IMR-90 (cell line): Measurements from ENCODE around the gene POU3F2. TPM values are rescaled to one million over a fixed set of nuclear protein-coding genes. Genes with fewer than 3 reads are reported as not detected.
A peak's percentile ranks its signal among the peaks of the same experiment; 100 is the strongest.

Source experiments
- ATAC-seq: fragments of 200-7000 bp; cut with Tn5 transposase; 2 replicates; pipeline ENCODE4 v1.9.1; 2020; ENCODE audit warnings: low read depth, mild to moderate bottlenecking, moderate library complexity
- BruUV-seq: library from RNA; stranded (reverse); fragments of 400-500 nt; replicated peaks from 2 replicates; lab custom pipeline; 2021; lab: Mats Ljungman, UMichigan
- CTCF ChIA-PET: fragments of 300-600 bp; formaldehyde crosslinking; extraction: SDS; loops from one replicate; lab custom pipeline; 2021; ENCODE audit warnings: antibody characterized with exemption; lab: Yijun Ruan, JAX
- POLR2A ChIA-PET: fragments of 300-600 bp; sonication (Branson Sonifier 250); formaldehyde crosslinking; loops from one replicate; lab custom pipeline; 2022; ENCODE audit warnings: antibody characterized with exemption; ENCODE audit not compliant: unreplicated experiment; lab: Charles Lee
- DNase-seq: peaks from one replicate; pipeline ENCODE4 v3.0.0; 2013
- H2AFZ ChIP-seq: replicated peaks from 2 replicates; pipeline ENCODE3; 2013; ENCODE audit warnings: low read length, mild to moderate bottlenecking; ENCODE audit not compliant: poor library complexity
- H2AK5ac ChIP-seq: 2 replicates; pipeline ENCODE4 v1.6.1; 2013; ENCODE audit warnings: low read depth, low read length, inconsistent platforms
- H2AK9ac ChIP-seq: replicated peaks from 2 replicates; pipeline ENCODE3; 2013; ENCODE audit warnings: mild to moderate bottlenecking, low read depth, low read length, moderate library complexity; ENCODE audit not compliant: poor library complexity
- H2BK120ac ChIP-seq: 2 replicates; pipeline ENCODE4 v1.6.1; 2013; ENCODE audit warnings: low read depth, low read length, inconsistent platforms
- H2BK15ac ChIP-seq: 3 replicates; pipeline ENCODE4 v1.6.1; 2013; ENCODE audit warnings: low read depth, low read length, inconsistent platforms
- H2BK20ac ChIP-seq: 2 replicates; pipeline ENCODE4 v1.6.1; 2013; ENCODE audit warnings: low read depth, mild to moderate bottlenecking, inconsistent platforms, low read length, moderate library complexity
- H2BK5ac ChIP-seq: 2 replicates; pipeline ENCODE4 v1.6.1; 2013; ENCODE audit warnings: mild to moderate bottlenecking, low read depth, low read length, inconsistent platforms; ENCODE audit not compliant: poor library complexity, severe bottlenecking
- H3K14ac ChIP-seq: replicated peaks from 2 replicates; pipeline ENCODE4 v1.6.1; 2013; ENCODE audit warnings: low read depth, low read length, inconsistent platforms
- H3K18ac ChIP-seq: 2 replicates; pipeline ENCODE4 v1.6.1; 2013; ENCODE audit warnings: low read depth, low read length, control low read depth
- H3K23ac ChIP-seq: 2 replicates; pipeline ENCODE4 v1.6.1; 2013; ENCODE audit warnings: low read depth, low read length, inconsistent platforms
- H3K27ac ChIP-seq: 2 replicates; pipeline ENCODE4 v1.5.1; 2013; ENCODE audit warnings: mild to moderate bottlenecking, control low read depth, low read length; ENCODE audit not compliant: insufficient read depth
- H3K27me3 ChIP-seq: 2 replicates; pipeline ENCODE4 v1.6.1; 2013; ENCODE audit warnings: low read length; ENCODE audit not compliant: control insufficient read depth, insufficient read depth
- H3K36me3 ChIP-seq: 2 replicates; pipeline ENCODE4 v1.6.1; 2013; ENCODE audit warnings: low read length, mixed read lengths; ENCODE audit not compliant: control insufficient read depth, insufficient read depth
- H3K4ac ChIP-seq: 2 replicates; pipeline ENCODE4 v1.6.1; 2013; ENCODE audit warnings: low read depth, low read length, inconsistent platforms
- H3K4me1 ChIP-seq: 2 replicates; pipeline ENCODE4 v1.6.1; 2013; ENCODE audit warnings: low read length, mixed read lengths; ENCODE audit not compliant: control insufficient read depth, insufficient read depth
- H3K4me2 ChIP-seq: 2 replicates; pipeline ENCODE4 v1.6.1; 2013; ENCODE audit warnings: low read depth, mild to moderate bottlenecking, control low read depth, low read length, moderate library complexity
- H3K4me3 ChIP-seq: 2 replicates; pipeline ENCODE4 v1.5.1; 2013; ENCODE audit warnings: low read depth, mild to moderate bottlenecking, control low read depth, low read length, moderate library complexity; ENCODE audit not compliant: insufficient read depth
- H3K56ac ChIP-seq: 2 replicates; pipeline ENCODE4 v1.6.1; 2013; ENCODE audit warnings: low read length, inconsistent platforms; ENCODE audit not compliant: insufficient read depth; ENCODE audit errors: extremely low read depth
- H3K79me1 ChIP-seq, 2 experiments: 2 replicates each; pipeline ENCODE4 v1.6.1; 2013; ENCODE audit warnings: low read length in 2 of 2, inconsistent platforms in 1 of 2, low read depth in 1 of 2
- H3K9ac ChIP-seq: 2 replicates; pipeline ENCODE4 v1.6.1; 2013; ENCODE audit warnings: low read depth, low read length, control low read depth
- H3K9me1 ChIP-seq: 2 replicates; pipeline ENCODE4 v1.6.1; 2013; ENCODE audit warnings: low read length, inconsistent platforms; ENCODE audit not compliant: insufficient read depth
- H3K9me3 ChIP-seq: 2 replicates; pipeline ENCODE4 v1.6.1; 2013; ENCODE audit warnings: low read length; ENCODE audit not compliant: control insufficient read depth, insufficient read depth
- H4K20me1 ChIP-seq: 2 replicates; pipeline ENCODE4 v1.6.1; 2013; ENCODE audit warnings: low read length, inconsistent platforms; ENCODE audit not compliant: insufficient read depth
- H4K5ac ChIP-seq: 2 replicates; pipeline ENCODE4 v1.6.1; 2013; ENCODE audit warnings: mild to moderate bottlenecking, low read depth, low read length, control low read depth
- H4K8ac ChIP-seq, 2 experiments: 2 replicates each; pipeline ENCODE4 v1.6.1; 2013; ENCODE audit warnings: low read depth in 2 of 2, low read length in 2 of 2, control low read depth in 1 of 2, inconsistent platforms in 1 of 2
- H4K91ac ChIP-seq: 2 replicates; pipeline ENCODE4 v1.6.1; 2013; ENCODE audit warnings: low read depth, low read length, inconsistent platforms; ENCODE audit not compliant: insufficient read depth
- BHLHE40 ChIP-seq: fragments of 150-350 bp; IDR thresholded peaks from 2 replicates; pipeline ENCODE4 v1.6.1; 2016; ENCODE audit warnings: mild to moderate bottlenecking, low read depth, low read length
- CEBPB ChIP-seq: IDR thresholded peaks from 2 replicates; pipeline ENCODE4 v1.6.1; 2012; ENCODE audit warnings: low read depth, low read length, improper control_type of control experiment
- CHD1 ChIP-seq: IDR thresholded peaks from 2 replicates; pipeline ENCODE4 v1.6.1; 2012; ENCODE audit warnings: low read depth, low read length, improper control_type of control experiment
- CTCF ChIP-seq: conservative IDR thresholded peaks from 2 replicates; pipeline ENCODE4 v1.5.1; 2012; ENCODE audit warnings: mild to moderate bottlenecking, low read depth, low read length, improper control_type of control experiment
- ELK1 ChIP-seq: fragments of 150-350 bp; IDR thresholded peaks from 2 replicates; pipeline ENCODE4 v1.6.1; 2016; ENCODE audit warnings: low read depth, mild to moderate bottlenecking, low read length, moderate library complexity, borderline replicate concordance
- FOS ChIP-seq: fragments of 150-350 bp; IDR thresholded peaks from 2 replicates; pipeline ENCODE4 v1.6.1; 2016; ENCODE audit warnings: low read depth, low read length
- MAFK ChIP-seq: IDR thresholded peaks from 2 replicates; pipeline ENCODE4 v1.6.1; 2012; ENCODE audit warnings: low read depth, low read length, improper control_type of control experiment
- MAZ ChIP-seq: IDR thresholded peaks from 2 replicates; pipeline ENCODE4 v1.6.1; 2012; ENCODE audit warnings: low read depth, mild to moderate bottlenecking, low read length, improper control_type of control experiment, moderate library complexity, borderline replicate concordance
- MXI1 ChIP-seq: IDR thresholded peaks from 2 replicates; pipeline ENCODE4 v1.6.1; 2012; ENCODE audit warnings: low read depth, mild to moderate bottlenecking, low read length, moderate library complexity, borderline replicate concordance
- NFE2L2 ChIP-seq: fragments of 150-350 bp; IDR thresholded peaks from 2 replicates; pipeline ENCODE4 v1.6.1; 2016; ENCODE audit warnings: low read depth, mild to moderate bottlenecking, low read length
- POLR2A ChIP-seq: IDR thresholded peaks from 2 replicates; pipeline ENCODE4 v1.6.1; 2012; ENCODE audit warnings: mild to moderate bottlenecking, low read depth, low read length
- RAD21 ChIP-seq: IDR thresholded peaks from 2 replicates; pipeline ENCODE4 v1.6.1; 2012; ENCODE audit warnings: low read length, improper control_type of control experiment
- RCOR1 ChIP-seq: IDR thresholded peaks from 2 replicates; pipeline ENCODE4 v1.6.1; 2012; ENCODE audit warnings: mild to moderate bottlenecking, low read length, improper control_type of control experiment; ENCODE audit not compliant: insufficient replicate concordance
- RFX5 ChIP-seq: IDR thresholded peaks from 2 replicates; pipeline ENCODE4 v1.8.0; 2012; ENCODE audit warnings: low read depth, mild to moderate bottlenecking, low read length, moderate library complexity
- SMC3 ChIP-seq: fragments of 150-350 bp; IDR thresholded peaks from 2 replicates; pipeline ENCODE4 v1.6.1; 2016; ENCODE audit warnings: low read depth, mild to moderate bottlenecking, antibody characterized with exemption, low read length, moderate library complexity
- USF2 ChIP-seq: fragments of 150-350 bp; IDR thresholded peaks from 2 replicates; pipeline ENCODE4 v1.6.1; 2017; ENCODE audit warnings: mild to moderate bottlenecking, antibody characterized with exemption, low read length, low read depth
- WGBS, 2 experiments: methylation state at CpG; one replicate each; pipeline versions ENCODE4 v1.1.5 to v1.1.7; 2013; ENCODE audit warnings: missing lambda C conversion rate in 2 of 2; ENCODE audit not compliant: insufficient read length in 1 of 2; ENCODE audit errors: extremely low coverage in 2 of 2; 5-methylcytosine and 5-hydroxymethylcytosine counted together
- dilution Hi-C: fragments of 300-500 bp; cut with HindIII; formaldehyde crosslinking; loops from one replicate; pipeline ENCODE4 v1.14.3; 2018; ENCODE audit warnings: low sequenced_read_pairs; ENCODE audit not compliant: unreplicated experiment
- in situ Hi-C: fragments of 300-500 bp; cut with MboI; formaldehyde crosslinking; loops from 3 replicates; pipeline ENCODE4 v1.14.3; 2019; ENCODE audit warnings: low sequenced_read_pairs, inconsistent platforms, mixed read lengths
- intact Hi-C: fragments of 100-400 bp; cut with micrococcal nuclease; formaldehyde crosslinking; loops from 2 replicates; pipeline ENCODE4 v1.10.0; 2022
- polyA plus RNA-seq, 3 experiments: library from polyadenylated mRNA; depleted of rRNA; stranded (reverse); fragments of >200 nt; gene quantifications; 2 replicates each; pipeline ENCODE4 v1.2.3, GENCODE V29; 2012; ENCODE audit warnings: low replicate concordance in 1 of 3
- total RNA-seq: library from RNA; depleted of rRNA; stranded (reverse); fragments of >200 nt; gene quantifications from 2 replicates; pipeline ENCODE4 v1.2.3, GENCODE V29; 2012

The POU3F2 gene
- total and polyA plus RNA-seq, 2 of the 4 experiments (the other 2 are of a cell fraction): not detected

GRCh38 chr6:98787961-98788360 lies 46.4 kb upstream of the POU3F2 start:
- Histone ChIP-seq H3K23ac (no peak overlapping the region), H3K27ac (no peak overlapping the region), H2AK5ac (no peak overlapping the region), H3K36me3 (no peaks in the 10 kb centered on the region), H3K9me3 (no peaks in the 10 kb centered on the region), H3K9ac (no peak overlapping the region), H3K4me1 (no peaks in the 10 kb centered on the region), H3K79me1 (no peaks in the 10 kb centered on the region), H2BK15ac (no peak overlapping the region), H3K27me3 (no peaks in the 10 kb centered on the region; the same call in 1 of the 2 replicates), H4K5ac (no peak overlapping the region), H2AFZ (peak overlapping the region; percentile 67), H3K9me1 (no peaks in the 10 kb centered on the region), H2AK9ac (no peak overlapping the region), H3K14ac (no peak overlapping the region), H3K4ac (no peak overlapping the region), H2BK120ac (no peak overlapping the region), H4K20me1 (no peaks in the 10 kb centered on the region), H3K56ac (no peak overlapping the region), H2BK5ac (no peak overlapping the region), H4K8ac (no peak overlapping the region), H3K4me2 (no peak overlapping the region), H3K4me3 (no peak overlapping the region), H2BK20ac (no peak overlapping the region), H3K18ac (no peak overlapping the region), H4K91ac (no peak overlapping the region)
- ChIA-PET POLR2A (no interaction called here), CTCF (no interaction called here)
- 25% methylated on average over 5 of the region's 15 CpGs; no CpG with 5 or more reads in 1 of the 2 experiments for WGBS, 2 experiments
- TF ChIP-seq RAD21 (no peak), NFE2L2 (no peak), MAFK (no peak), USF2 (no peak), CHD1 (no peak), POLR2A (no peak), RFX5 (no peak), MXI1 (no peak), CTCF (no peak), MAZ (no peak), BHLHE40 (no peak), FOS (no peak), SMC3 (no peak), ELK1 (no peak), CEBPB (no peak), RCOR1 (no peak)
- dilution Hi-C loops: no loop called here
- ATAC-seq: no peak
- intact Hi-C loops: no loop called here
- in situ Hi-C loops: no loop called here
- BruUV-seq: no TSS peak
- DNase-seq: no peak
